Stimulated activated naive B cell treated with anti-CD40 and anti-IgM and Interleukin-4, amounts not matched to agents 10 μg/mL and 1 μg/mL and 100 μg/mL, for 72 hours (primary cell): ENCODE measurements around the gene EAPP.
"Not testable (repeated sequence)": the region's sequence is repeated elsewhere in the genome, so short reads cannot be mapped to it uniquely, and the experiment has no call there.

Source experiments
- ATAC-seq, 2 donors: fragments of 150-1000 bp; cut with Tn5 transposase; replicated peaks; 2 replicates each; pipeline ENCODE4 v1.10.0; 2021; ENCODE audit warnings: moderate library complexity in 1 of 2
- DNase-seq: peaks from one replicate; pipeline ENCODE4 v3.0.0; 2021
- H3K27ac Mint-ChIP-seq: one replicate; pipeline ENCODE4 v1.8.0; 2022; ENCODE audit warnings: mild to moderate bottlenecking, mixed read lengths
- H3K27me3 Mint-ChIP-seq, 2 donors: one replicate each; pipeline ENCODE4 v1.8.0; 2022; ENCODE audit warnings: mixed read lengths in 2 of 2
- H3K36me3 Mint-ChIP-seq, 2 donors: one replicate each; pipeline ENCODE4 v1.8.0; 2022; ENCODE audit warnings: mixed read lengths in 2 of 2, mild to moderate bottlenecking in 1 of 2
- H3K4me1 Mint-ChIP-seq, 2 donors: one replicate each; pipeline ENCODE4 v1.8.0; 2022; ENCODE audit warnings: mixed read lengths in 2 of 2, mild to moderate bottlenecking in 1 of 2
- H3K4me3 Mint-ChIP-seq, 2 donors: one replicate each; pipeline ENCODE4 v1.8.0; 2022; ENCODE audit warnings: mild to moderate bottlenecking in 2 of 2, mixed read lengths in 2 of 2, moderate library complexity in 1 of 2
- H3K9me3 Mint-ChIP-seq, 2 donors: one replicate each; pipeline ENCODE4 v1.8.0; 2022; ENCODE audit warnings: mixed read lengths in 2 of 2, mild to moderate bottlenecking in 1 of 2

The EAPP gene

GRCh38 chr14:34548472-34548981, 9.0 kb upstream of the EAPP start:
- Mint-ChIP-seq H3K4me3 (peak overlapping the region in 1 of 2 donors; percentile 32), H3K27ac (peak overlapping the region; percentile 95), H3K4me1 (peaks cover 11 to 30% of the 10 kb centered on the region in 2 donors), H3K36me3 (peaks cover 1 to 3% of the 10 kb centered on the region in 2 donors), H3K27me3 (no peaks in the 10 kb centered on the region), H3K9me3 (no peaks in the 10 kb centered on the region)
- no peak for DNase-seq
- ATAC-seq: no peak

GRCh38 chr14:34547136-34547520, 7.6 kb upstream of the EAPP start:
- not testable (repeated sequence) for H3K27ac Mint-ChIP-seq, H3K27me3 Mint-ChIP-seq, H3K9me3 Mint-ChIP-seq, DNase-seq, H3K36me3 Mint-ChIP-seq, H3K4me3 Mint-ChIP-seq
- peak; percentile 72 to 74 for ATAC-seq
- peaks cover 11 to 30% of the 10 kb centered on the region in 2 donors for H3K4me1 Mint-ChIP-seq

GRCh38 chr14:34546272-34547135, 7.0 kb upstream of the EAPP start:
- H3K27ac Mint-ChIP-seq, H3K36me3 Mint-ChIP-seq, H3K9me3 Mint-ChIP-seq, H3K27me3 Mint-ChIP-seq, H3K4me3 Mint-ChIP-seq, DNase-seq: not testable (repeated sequence)
- H3K4me1 Mint-ChIP-seq: peaks cover 10 to 30% of the 10 kb centered on the region in 2 donors
- ATAC-seq: peak; percentile 71 to 79

GRCh38 chr14:34540181-34541059, 919 bp upstream of the EAPP start:
- DNase-seq, ATAC-seq, H3K36me3 Mint-ChIP-seq, H3K9me3 Mint-ChIP-seq, H3K27me3 Mint-ChIP-seq: not testable (repeated sequence)
- Mint-ChIP-seq H3K4me1 (peaks cover 9 to 18% of the 10 kb centered on the region in 2 donors), H3K4me3 (peak overlapping the region; percentile 99), H3K27ac (peak overlapping the region; percentile 100)

- H3K9me3 Mint-ChIP-seq: no peaks in the 10 kb centered on the region
- H3K4me1 Mint-ChIP-seq: peaks cover 9 to 18% of the 10 kb centered on the region in 2 donors
- peak overlapping the region; percentile 100 for H3K27ac Mint-ChIP-seq
- ATAC-seq (no peak), DNase-seq (no peak)
- peaks cover 1 to 6% of the 10 kb centered on the region in 2 donors for H3K36me3 Mint-ChIP-seq
- H3K27me3 Mint-ChIP-seq: no peaks in the 10 kb centered on the region
- H3K4me3 Mint-ChIP-seq: peak overlapping the region; percentile 99
Observed at GRCh38 chr14:34538871-34539406, 562 bp downstream of the EAPP start.

- Mint-ChIP-seq H3K27ac (peak overlapping the region; percentile 67), H3K4me3 (peak overlapping the region in 1 of 2 donors; percentile 4), H3K36me3 (peaks cover 5 to 13% of the 10 kb centered on the region in 2 donors), H3K4me1 (peaks cover 9 to 18% of the 10 kb centered on the region in 2 donors)
- not testable (repeated sequence) for H3K9me3 Mint-ChIP-seq, H3K27me3 Mint-ChIP-seq, DNase-seq, ATAC-seq
Observed at GRCh38 chr14:34538096-34538495, 1.4 kb downstream of the EAPP start.

GRCh38 chr14:34537677-34538009, 1.9 kb downstream of the EAPP start:
- DNase-seq: no peak
- peaks cover 5 to 13% of the 10 kb centered on the region in 2 donors for H3K36me3 Mint-ChIP-seq
- no peak overlapping the region for H3K4me3 Mint-ChIP-seq
- no peak for ATAC-seq
- H3K27ac Mint-ChIP-seq: no peak overlapping the region
- H3K9me3 Mint-ChIP-seq: no peaks in the 10 kb centered on the region
- peaks cover 9 to 18% of the 10 kb centered on the region in 2 donors for H3K4me1 Mint-ChIP-seq
- H3K27me3 Mint-ChIP-seq: no peaks in the 10 kb centered on the region

GRCh38 chr14:34536951-34537676, 2.4 kb downstream of the EAPP start:
- no peaks in the 10 kb centered on the region for H3K27me3 Mint-ChIP-seq
- peaks cover 8 to 17% of the 10 kb centered on the region in 2 donors for H3K36me3 Mint-ChIP-seq
- peaks cover 9 to 18% of the 10 kb centered on the region in 2 donors for H3K4me1 Mint-ChIP-seq

GRCh38 chr14:34527591-34527990, 11.9 kb downstream of the EAPP start:
- Mint-ChIP-seq H3K4me3 (no peak overlapping the region), H3K9me3 (no peaks in the 10 kb centered on the region), H3K27me3 (no peaks in the 10 kb centered on the region), H3K36me3 (peaks cover 34% of the 10 kb centered on the region in 2 donors), H3K4me1 (no peaks in the 10 kb centered on the region), H3K27ac (peak overlapping the region; percentile 62)
- ATAC-seq: no peak
- no peak for DNase-seq

More at GRCh38 chr14:34536951-34537676, 2.4 kb downstream of the EAPP start:
- Mint-ChIP-seq H3K4me3 (no peak overlapping the region), H3K9me3 (no peaks in the 10 kb centered on the region), H3K27ac (no peak overlapping the region)
- no peak for ATAC-seq
- DNase-seq: no peak

GRCh38 chr14:34524216-34524615, 15.3 kb downstream of the EAPP start:
- H3K36me3 Mint-ChIP-seq: peaks cover 44 to 51% of the 10 kb centered on the region in 2 donors
- H3K4me3 Mint-ChIP-seq, H3K4me1 Mint-ChIP-seq, H3K27me3 Mint-ChIP-seq, H3K9me3 Mint-ChIP-seq, H3K27ac Mint-ChIP-seq, ATAC-seq, DNase-seq: not testable (repeated sequence)

GRCh38 chr14:34522496-34522895, 17.0 kb downstream of the EAPP start:
- Mint-ChIP-seq H3K9me3 (no peaks in the 10 kb centered on the region), H3K4me3 (no peak overlapping the region), H3K27me3 (no peaks in the 10 kb centered on the region), H3K36me3 (peaks cover 51 to 62% of the 10 kb centered on the region in 2 donors), H3K4me1 (no peaks in the 10 kb centered on the region), H3K27ac (no peak overlapping the region)
- no peak for DNase-seq
- ATAC-seq: no peak

- not testable (repeated sequence) for H3K4me3 Mint-ChIP-seq, DNase-seq, H3K9me3 Mint-ChIP-seq, H3K4me1 Mint-ChIP-seq, H3K27ac Mint-ChIP-seq, ATAC-seq, H3K27me3 Mint-ChIP-seq
- peaks cover 52 to 60% of the 10 kb centered on the region in 2 donors for H3K36me3 Mint-ChIP-seq
Observed at GRCh38 chr14:34521071-34521470, 18.4 kb downstream of the EAPP start.

GRCh38 chr14:34520304-34520970, 19.1 kb downstream of the EAPP start:
- not testable (repeated sequence) for ATAC-seq, H3K9me3 Mint-ChIP-seq, H3K4me3 Mint-ChIP-seq, H3K27me3 Mint-ChIP-seq, H3K4me1 Mint-ChIP-seq, DNase-seq, H3K27ac Mint-ChIP-seq
- peaks cover 55 to 64% of the 10 kb centered on the region in 2 donors for H3K36me3 Mint-ChIP-seq
